HepG2 (cell line): ENCODE data around the gene TTBK1. TPM values are rescaled to one million over a fixed set of nuclear protein-coding genes. Genes with fewer than 3 reads are reported as not detected.
A peak's percentile ranks its signal among the peaks of the same experiment; 100 is the strongest.

ENCODE experiments used
- AGO1 ChIP-seq: fragments of 200-400 bp; formaldehyde crosslinking; IDR thresholded peaks from 2 replicates; pipeline ENCODE4 v1.6.1; 2017; ENCODE audit warnings: mild to moderate bottlenecking, low read depth, low read length, moderate library complexity; ENCODE audit not compliant: poor library complexity, severe bottlenecking
- ARID5B ChIP-seq: IDR thresholded peaks from 2 replicates; pipeline ENCODE4 v1.4.0; 2020; ENCODE audit warnings: mild to moderate bottlenecking, missing genetic modification reagents
- ATRX ChIP-seq: sonication (generic); formaldehyde crosslinking; IDR thresholded peaks from 2 replicates; pipeline ENCODE4 v1.4.0; 2020; ENCODE audit warnings: missing genetic modification reagents, borderline replicate concordance
- FOXM1 ChIP-seq: sonication (generic); formaldehyde crosslinking; IDR thresholded peaks from 2 replicates; pipeline ENCODE4 v1.5.0; 2020; ENCODE audit warnings: missing genetic modification reagents
- PAXIP1 ChIP-seq: sonication (generic); formaldehyde crosslinking; conservative IDR thresholded peaks from 2 replicates; pipeline ENCODE4 v1.4.0; 2020; ENCODE audit warnings: mild to moderate bottlenecking, missing genetic modification reagents, moderate library complexity
- POGK ChIP-seq: sonication (generic); formaldehyde crosslinking; conservative IDR thresholded peaks from 2 replicates; pipeline ENCODE4 v1.8.0; 2022; ENCODE audit warnings: mild to moderate bottlenecking, moderate library complexity, missing genetic modification reagents
- POGZ ChIP-seq: sonication (generic); formaldehyde crosslinking; IDR thresholded peaks from 2 replicates; pipeline ENCODE4 v1.4.0; 2020; ENCODE audit warnings: mild to moderate bottlenecking, missing genetic modification reagents
- TGIF2 ChIP-seq: IDR thresholded peaks from 2 replicates; pipeline ENCODE4 v1.6.1; 2016; ENCODE audit warnings: control low read depth, missing compliant biosample characterization
- YY1 ChIP-seq: IDR thresholded peaks from 2 replicates; pipeline ENCODE4 v1.6.1; 2011; ENCODE audit warnings: low read length, low read depth, moderate library complexity, mild to moderate bottlenecking; ENCODE audit not compliant: insufficient read depth, insufficient replicate concordance
- ZNF207 ChIP-seq: fragments of 450-650 bp; IDR thresholded peaks from 2 replicates; pipeline ENCODE4 v1.6.1; 2016; ENCODE audit warnings: antibody characterized with exemption, borderline replicate concordance
- ZNF260 ChIP-seq: sonication (generic); formaldehyde crosslinking; IDR thresholded peaks from 2 replicates; pipeline ENCODE4 v1.4.0; 2020; ENCODE audit warnings: missing genetic modification reagents, low read depth, mild to moderate bottlenecking, borderline replicate concordance
- ZNF274 ChIP-seq: sonication (generic); formaldehyde crosslinking; IDR thresholded peaks from 2 replicates; pipeline ENCODE4 v1.5.1; 2020; ENCODE audit warnings: mild to moderate bottlenecking, missing genetic modification reagents
- ZNF367 ChIP-seq: sonication (generic); formaldehyde crosslinking; IDR thresholded peaks from 2 replicates; pipeline ENCODE4 v1.4.0; 2020; ENCODE audit warnings: missing genetic modification reagents, borderline replicate concordance
- ZNF431 ChIP-seq: sonication (generic); formaldehyde crosslinking; IDR thresholded peaks from 2 replicates; pipeline ENCODE4 v1.9.0; 2022; ENCODE audit warnings: missing genetic modification reagents, low read depth, mild to moderate bottlenecking, borderline replicate concordance
- ZSCAN25 ChIP-seq: sonication (generic); formaldehyde crosslinking; IDR thresholded peaks from 2 replicates; pipeline ENCODE4 v1.8.0; 2022; ENCODE audit warnings: mild to moderate bottlenecking, missing genetic modification reagents
- polyA plus RNA-seq, 8 experiments: library from polyadenylated mRNA; depleted of rRNA in 3 of 8; stranded (reverse) in 7 of 8; unstranded in 1 of 8; fragments of >200 nt; fragmentation: Illumina TruSeq in 4 of 8; extraction: Trizol in 4 of 8; gene quantifications; 2 replicates each; pipeline versions ENCODE4 v1.2.1 to v1.2.3, GENCODE V29; 2011 to 2016; ENCODE audit warnings: low read depth in 4 of 8, missing spikeins in 1 of 8, mixed read lengths in 1 of 8; ENCODE audit not compliant: insufficient read depth in 1 of 8
- total RNA-seq, 5 experiments: library from RNA; depleted of rRNA; stranded (reverse); fragments of >200 nt; fragmentation: Illumina TruSeq; extraction: Trizol; gene quantifications; 2 replicates each; pipeline ENCODE4 v1.2.3, GENCODE V29; 2016; ENCODE audit warnings: low read depth in 1 of 5

The TTBK1 gene
- total and polyA plus RNA-seq, 2 of the 13 experiments (the other 11 are each of a cell fraction or from before 2014, with no cell fraction given) = 0.24 to 0.33 TPM

GRCh38 chr6:43286980-43287716 lies 43.9 kb downstream of the TTBK1 start (continued):
- TF ChIP-seq POGK (CRISPR knock-in tag) = no peak
- 0 out of 2 replicates have a peak, but pooled peaks have one; percentile 41 for TF ChIP-seq ZNF431 (CRISPR knock-in tag)
- peak; percentile 62; the same call in 1 of the 2 replicates for TF ChIP-seq ZSCAN25
- TF ChIP-seq AGO1 = no peak
- TF ChIP-seq POGZ (CRISPR knock-in tag) = no peak
- TF ChIP-seq ZNF207 = no peak
- no peak for TF ChIP-seq FOXM1 (CRISPR knock-in tag)
- peak; percentile 68; the same call in 1 of the 2 replicates for TF ChIP-seq PAXIP1 (CRISPR knock-in tag)
- no peak for TF ChIP-seq ZNF260 (CRISPR knock-in tag)
- TF ChIP-seq ZNF274 (CRISPR knock-in tag) = peak; percentile 63; the same call in 1 of the 2 replicates
- peak; percentile 52 for TF ChIP-seq ARID5B (CRISPR knock-in tag)
- no peak; the same call in 1 of the 2 replicates for TF ChIP-seq TGIF2 (CRISPR knock-in tag)
- TF ChIP-seq YY1 = peak; percentile 15
- TF ChIP-seq ZNF367 (CRISPR knock-in tag) = no peak
- TF ChIP-seq ATRX (CRISPR knock-in tag) = no peak
